HG03378 (cell line): ENCODE results near the gene FRK.
"Not testable (repeated sequence)": the region's sequence is repeated elsewhere in the genome, so short reads cannot be mapped to it uniquely, and the experiment has no call there.

Experiments
- ATAC-seq: cut with Tn5 transposase; IDR thresholded peaks from one replicate; pipeline ENCODE4 v1.9.1; 2021; ENCODE audit warnings: mild to moderate bottlenecking, moderate library complexity; ENCODE audit not compliant: unreplicated experiment

Gene FRK

GRCh38 chr6:116074732-116075390 lies 14.2 kb upstream of the FRK start:
- ATAC-seq = no peak

DNA sequence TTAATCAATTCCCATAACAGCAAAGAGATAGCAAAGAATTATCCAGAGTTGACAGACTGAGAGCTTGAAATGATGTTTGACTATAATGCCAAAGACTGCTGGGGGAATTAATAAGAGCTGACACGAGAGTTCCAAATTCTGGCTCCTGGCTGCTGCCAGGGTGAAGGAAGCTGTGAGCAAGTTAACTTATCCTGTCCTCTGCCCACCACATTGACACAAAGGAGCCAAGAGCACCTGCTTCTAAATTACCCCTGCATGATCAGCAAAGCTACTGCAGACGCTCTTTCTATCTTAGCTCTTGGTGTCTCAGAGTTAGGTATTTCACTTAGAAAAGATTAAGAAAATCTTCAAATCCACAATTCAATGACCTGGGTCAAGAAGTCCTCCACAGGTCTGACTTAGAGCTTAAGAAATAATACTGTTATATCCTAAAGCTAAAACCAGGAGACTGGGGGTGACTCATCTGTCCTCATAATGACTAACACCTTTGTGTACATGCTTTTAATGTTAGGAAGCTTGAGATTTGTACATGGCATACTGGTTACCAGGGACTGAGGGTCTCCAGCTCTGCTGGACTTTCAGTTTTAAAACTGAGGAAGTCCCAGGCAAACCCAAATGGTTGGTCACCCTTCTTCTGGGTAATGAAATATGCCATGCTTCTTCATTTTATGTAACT lies 13.2 kb upstream of the FRK start:
- no peak for ATAC-seq

DNA sequence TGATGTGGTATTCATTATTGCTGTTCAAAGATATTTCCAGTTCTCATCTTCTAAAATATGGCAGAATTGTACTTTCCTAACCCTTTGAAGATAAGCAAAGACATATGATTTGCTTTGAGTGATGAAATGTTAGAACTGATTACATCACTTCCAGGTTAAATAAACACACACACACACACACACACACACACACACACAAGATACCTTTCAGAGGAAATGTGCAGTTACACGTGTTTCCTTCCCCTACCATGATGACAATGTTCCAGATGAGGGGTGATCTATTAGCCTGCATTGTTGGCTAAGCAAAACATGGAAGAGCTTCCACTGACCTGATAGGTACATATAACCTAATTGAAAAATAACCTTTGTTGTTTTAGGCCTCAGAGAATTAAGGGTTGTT lies 11.7 kb upstream of the FRK start:
- no peak for ATAC-seq

DNA sequence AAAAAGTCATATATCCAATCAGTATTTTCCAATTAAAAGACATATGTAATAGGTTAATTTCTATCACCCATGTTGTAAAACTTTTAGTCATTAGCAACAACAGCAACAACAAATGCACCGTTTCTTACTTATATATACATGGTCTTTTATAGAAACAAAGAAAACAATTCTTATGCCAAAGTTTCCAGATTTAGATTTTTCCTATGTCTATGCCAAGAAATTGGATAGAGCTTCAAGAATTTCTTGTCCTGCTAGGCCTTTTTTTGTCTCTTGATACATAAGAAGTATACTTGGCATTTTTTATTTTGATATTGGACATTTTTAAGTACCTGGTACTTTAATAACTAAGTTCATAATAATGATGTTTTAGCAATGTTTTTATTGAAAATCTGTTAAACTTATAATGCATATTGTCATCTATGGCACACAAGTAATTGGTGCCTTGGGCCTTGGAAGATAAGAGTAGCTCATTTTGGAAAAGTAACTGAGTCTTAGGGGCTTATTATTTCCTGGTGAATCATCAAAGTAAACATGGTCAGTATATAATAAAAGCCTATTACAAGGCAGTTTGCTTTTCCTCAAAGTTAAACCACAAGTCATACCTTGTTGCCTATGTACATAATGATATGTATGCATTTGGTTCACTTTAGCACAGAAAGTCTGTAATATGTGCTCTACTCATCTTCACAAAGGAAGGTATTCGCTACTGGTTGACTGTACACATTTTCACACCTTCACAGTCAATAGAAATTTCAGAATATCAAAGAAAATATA lies 10.1 kb upstream of the FRK start:
- no peak for ATAC-seq

GRCh38 chr6:116070101-116070500 lies 9.4 kb upstream of the FRK start:
- ATAC-seq = no peak

DNA sequence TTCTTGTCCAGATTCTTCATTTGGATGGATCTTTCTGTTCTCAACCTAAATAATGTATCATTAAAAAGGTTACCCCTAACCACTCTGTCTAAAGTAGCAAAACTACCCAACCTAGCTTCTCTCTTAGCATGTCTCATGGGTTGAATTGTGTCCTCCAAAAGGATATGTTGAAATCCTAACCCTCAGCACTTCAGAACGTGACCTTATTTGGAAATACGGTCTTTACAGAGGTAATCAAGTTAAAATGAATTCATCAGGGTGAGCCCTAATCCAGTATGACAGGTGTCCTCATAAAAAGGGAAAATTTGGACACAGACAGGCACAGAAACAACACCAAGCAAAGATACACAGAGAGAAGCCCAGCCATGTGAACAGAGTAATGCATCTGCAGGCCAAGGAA lies 6.1 kb upstream of the FRK start:
- no peak for ATAC-seq

GRCh38 chr6:116064666-116065065 lies 4.0 kb upstream of the FRK start:
- no peak for ATAC-seq

DNA sequence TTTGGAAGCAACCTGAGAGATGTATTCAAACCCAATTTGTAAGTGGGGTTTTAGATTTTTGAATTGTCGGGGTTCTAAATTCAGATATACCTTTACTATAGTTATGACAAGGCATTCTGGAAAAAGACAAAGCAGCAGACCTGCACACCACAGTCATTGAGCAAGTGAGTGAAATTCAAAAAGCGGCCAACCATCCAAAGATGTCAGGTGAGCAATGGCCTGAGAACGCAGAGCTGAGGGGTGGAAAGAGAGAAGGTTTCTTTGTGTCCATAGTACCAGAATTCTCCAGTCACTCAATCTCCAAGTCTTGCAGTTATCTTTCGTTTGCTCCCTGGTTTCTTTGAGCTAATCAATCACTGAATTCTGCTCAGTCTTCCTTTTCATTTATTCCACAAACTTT lies 1.8 kb upstream of the FRK start:
- no peak for ATAC-seq

DNA sequence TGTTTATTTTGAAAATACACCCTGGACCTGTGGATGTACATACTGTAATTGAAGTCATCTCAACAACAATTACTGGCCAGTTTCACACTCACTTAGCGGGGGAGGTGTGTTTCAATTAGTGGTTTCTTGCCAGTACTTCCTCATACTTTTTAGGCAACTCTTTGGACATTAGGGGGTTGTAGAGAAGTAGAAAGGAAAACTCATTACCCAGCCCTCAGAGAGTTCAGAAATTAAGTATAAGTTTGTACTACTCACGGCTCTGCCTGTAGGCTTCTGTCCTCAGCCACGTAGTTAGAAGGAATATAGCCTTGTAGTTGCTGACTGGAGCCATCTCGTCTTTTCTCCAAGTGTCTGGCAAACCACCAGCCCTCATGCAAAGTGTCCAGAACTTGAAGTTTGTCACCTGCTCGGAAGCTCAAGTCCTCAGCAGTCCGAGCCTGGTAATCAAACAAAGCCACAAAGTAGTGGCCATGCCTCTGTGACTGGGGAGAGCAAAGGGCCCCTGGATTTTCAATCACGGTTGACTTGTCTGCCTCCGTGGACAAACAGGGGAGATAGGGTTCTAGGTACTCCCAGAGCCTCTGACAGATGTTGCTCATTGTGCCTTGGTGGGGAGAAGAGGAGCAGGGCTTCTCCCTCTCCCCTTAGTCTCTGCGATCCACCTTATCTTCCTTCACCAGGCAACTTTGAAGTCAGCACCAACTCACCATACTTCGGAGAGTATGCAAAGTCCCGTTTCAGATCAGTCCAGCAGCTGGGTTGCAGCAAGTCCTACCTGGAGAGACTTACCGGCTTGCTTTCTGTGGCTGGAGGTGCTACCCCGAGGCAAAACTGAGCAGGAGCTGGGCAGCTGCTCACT lies 749 bp downstream of the FRK start:
- peak; percentile 93 for ATAC-seq

DNA sequence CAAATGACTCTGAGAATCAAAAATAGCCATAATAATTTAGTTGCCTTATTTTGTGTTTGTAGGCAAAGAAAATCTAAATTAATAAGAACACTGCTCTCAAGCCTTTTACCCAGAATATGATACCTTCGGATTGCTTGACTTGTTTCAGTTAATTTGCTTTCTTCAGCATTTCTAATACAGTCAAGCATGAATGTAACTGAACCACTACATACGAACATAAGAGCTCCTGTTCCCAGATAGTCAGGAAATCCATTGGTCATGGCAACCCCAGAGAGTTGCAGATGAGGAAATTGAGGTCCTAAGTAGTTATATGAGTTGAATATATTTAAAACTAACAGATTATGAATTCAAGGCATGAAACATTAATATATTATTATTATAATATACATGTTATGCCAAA lies 2.9 kb downstream of the FRK start:
- ATAC-seq = no peak

GRCh38 chr6:116055513-116055912 lies 5.2 kb downstream of the FRK start:
- no peak for ATAC-seq

GRCh38 chr6:116051244-116051643 lies 9.4 kb downstream of the FRK start:
- no peak for ATAC-seq

- no peak for ATAC-seq
Measured at GRCh38 chr6:116050737-116051136, 10.0 kb downstream of the FRK start.

GRCh38 chr6:116049321-116049720 lies 11.4 kb downstream of the FRK start:
- no peak for ATAC-seq

- peak; percentile 93 for ATAC-seq
Measured at GRCh38 chr6:116047173-116047933, 13.3 kb downstream of the FRK start.

- no peak for ATAC-seq
Measured at GRCh38 chr6:116046737-116047136, 14.0 kb downstream of the FRK start.

GRCh38 chr6:116046272-116046671 lies 14.4 kb downstream of the FRK start:
- not testable (repeated sequence) for ATAC-seq

- ATAC-seq = no peak
Measured at GRCh38 chr6:116041934-116042333, 18.8 kb downstream of the FRK start.

- ATAC-seq = no peak
Measured at GRCh38 chr6:116040993-116041392, 19.7 kb downstream of the FRK start.

DNA sequence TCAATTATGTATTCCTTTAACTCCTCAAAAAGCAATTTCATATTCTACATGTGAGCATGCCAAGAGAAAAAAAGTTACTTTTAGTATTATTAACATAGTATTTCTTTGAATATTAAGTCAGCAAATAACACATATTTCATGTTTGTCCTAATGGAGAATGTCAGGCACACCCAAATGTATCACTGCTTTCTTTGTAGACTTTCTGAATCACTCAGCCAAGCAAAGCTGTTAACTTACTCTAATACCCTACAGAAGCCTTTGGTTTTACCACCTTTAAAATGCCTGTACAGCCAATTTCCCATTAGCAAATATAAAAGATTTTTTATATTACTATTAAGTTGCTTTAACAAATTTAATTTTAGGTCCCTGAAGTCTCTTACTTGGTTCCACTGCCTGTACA lies 23.8 kb downstream of the FRK start:
- no peak for ATAC-seq
